ENCODE results near the gene AGPAT3.

The AGPAT3 gene

GRCh38 chr21:43943512-43944077, 78.6 kb downstream of the AGPAT3 start:
- H3K4me3 ChIP-seq (ENCODE audit: low read length): no peak overlapping the region
- H3K4me1 ChIP-seq (ENCODE audit: control insufficient read depth, insufficient read depth, low read length): peaks cover 7% of the 10 kb centered on the region
- no peak overlapping the region for H3K9ac ChIP-seq (ENCODE audit: low read length)
- peaks cover 7% of the 10 kb centered on the region for H3K36me3 ChIP-seq (ENCODE audit: control insufficient read depth, insufficient read depth, low read length)
- H3K9me3 ChIP-seq (ENCODE audit: control insufficient read depth, low read length): no peaks in the 10 kb centered on the region
- H3K27me3 ChIP-seq (ENCODE audit: control insufficient read depth, insufficient read depth, low read length): no peaks in the 10 kb centered on the region

GRCh38 chr21:43944078-43944633, 79.1 kb downstream of the AGPAT3 start:
- Histone ChIP-seq H3K9me3 (ENCODE audit: control insufficient read depth, low read length) (no peaks in the 10 kb centered on the region), H3K4me3 (ENCODE audit: low read length) (no peak overlapping the region), H3K27me3 (ENCODE audit: control insufficient read depth, insufficient read depth, low read length) (no peaks in the 10 kb centered on the region), H3K9ac (ENCODE audit: low read length) (no peak overlapping the region), H3K4me1 (ENCODE audit: control insufficient read depth, insufficient read depth, low read length) (peaks cover 4% of the 10 kb centered on the region), H3K36me3 (ENCODE audit: control insufficient read depth, insufficient read depth, low read length) (peaks cover 7% of the 10 kb centered on the region)

GRCh38 chr21:43944757-43945156, 79.7 kb downstream of the AGPAT3 start:
- Histone ChIP-seq H3K9ac (ENCODE audit: low read length) (no peak overlapping the region), H3K4me1 (ENCODE audit: control insufficient read depth, insufficient read depth, low read length) (no peaks in the 10 kb centered on the region), H3K4me3 (ENCODE audit: low read length) (no peak overlapping the region), H3K36me3 (ENCODE audit: control insufficient read depth, insufficient read depth, low read length) (peaks cover 7% of the 10 kb centered on the region), H3K27me3 (ENCODE audit: control insufficient read depth, insufficient read depth, low read length) (no peaks in the 10 kb centered on the region), H3K9me3 (ENCODE audit: control insufficient read depth, low read length) (no peaks in the 10 kb centered on the region)

- H3K4me1 ChIP-seq (ENCODE audit: control insufficient read depth, insufficient read depth, low read length): peaks cover 19% of the 10 kb centered on the region
- no peaks in the 10 kb centered on the region for H3K9me3 ChIP-seq (ENCODE audit: control insufficient read depth, low read length)
- no peak overlapping the region for H3K9ac ChIP-seq (ENCODE audit: low read length)
- no peak overlapping the region for H3K4me3 ChIP-seq (ENCODE audit: low read length)
- H3K27me3 ChIP-seq (ENCODE audit: control insufficient read depth, insufficient read depth, low read length): no peaks in the 10 kb centered on the region
- peaks cover 7% of the 10 kb centered on the region for H3K36me3 ChIP-seq (ENCODE audit: control insufficient read depth, insufficient read depth, low read length)
These were observed 83.9 kb downstream of the AGPAT3 start for GRCh38 chr21:43948740-43949498.

- Histone ChIP-seq H3K27me3 (ENCODE audit: control insufficient read depth, insufficient read depth, low read length) (no peaks in the 10 kb centered on the region), H3K4me1 (ENCODE audit: control insufficient read depth, insufficient read depth, low read length) (peaks cover 24% of the 10 kb centered on the region), H3K4me3 (ENCODE audit: low read length) (no peak overlapping the region), H3K9ac (ENCODE audit: low read length) (no peak overlapping the region), H3K9me3 (ENCODE audit: control insufficient read depth, low read length) (no peaks in the 10 kb centered on the region), H3K36me3 (ENCODE audit: control insufficient read depth, insufficient read depth, low read length) (peaks cover 7% of the 10 kb centered on the region)
These were observed 84.6 kb downstream of the AGPAT3 start for GRCh38 chr21:43949499-43950208.

DNA sequence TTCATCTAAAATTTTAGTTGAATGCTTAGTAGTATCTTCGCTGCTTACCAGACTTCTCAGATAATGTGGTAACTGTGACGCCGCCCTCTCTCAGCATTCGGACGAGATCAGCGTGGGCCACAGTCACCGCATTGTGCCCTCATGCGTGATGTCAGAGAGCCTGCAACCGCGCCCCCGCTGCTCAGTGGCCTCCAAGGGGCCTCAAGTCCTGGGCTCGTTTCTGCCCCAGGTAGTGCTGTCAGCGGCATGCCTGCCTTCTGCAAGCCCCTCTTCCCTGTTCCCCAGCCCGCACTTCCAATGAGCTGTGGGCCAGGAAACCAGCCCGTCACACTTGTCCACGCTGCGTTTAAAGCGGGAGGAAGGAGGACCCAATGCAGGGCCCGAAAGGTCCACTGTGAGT, 85.5 kb downstream of the AGPAT3 start:
- H3K4me1 ChIP-seq (ENCODE audit: control insufficient read depth, insufficient read depth, low read length): peaks cover 24% of the 10 kb centered on the region
- H3K36me3 ChIP-seq (ENCODE audit: control insufficient read depth, insufficient read depth, low read length): peaks cover 7% of the 10 kb centered on the region
- H3K9me3 ChIP-seq (ENCODE audit: control insufficient read depth, low read length): no peaks in the 10 kb centered on the region
- H3K27me3 ChIP-seq (ENCODE audit: control insufficient read depth, insufficient read depth, low read length): no peaks in the 10 kb centered on the region
- no peak overlapping the region for H3K9ac ChIP-seq (ENCODE audit: low read length)
- H3K4me3 ChIP-seq (ENCODE audit: low read length): no peak overlapping the region

DNA sequence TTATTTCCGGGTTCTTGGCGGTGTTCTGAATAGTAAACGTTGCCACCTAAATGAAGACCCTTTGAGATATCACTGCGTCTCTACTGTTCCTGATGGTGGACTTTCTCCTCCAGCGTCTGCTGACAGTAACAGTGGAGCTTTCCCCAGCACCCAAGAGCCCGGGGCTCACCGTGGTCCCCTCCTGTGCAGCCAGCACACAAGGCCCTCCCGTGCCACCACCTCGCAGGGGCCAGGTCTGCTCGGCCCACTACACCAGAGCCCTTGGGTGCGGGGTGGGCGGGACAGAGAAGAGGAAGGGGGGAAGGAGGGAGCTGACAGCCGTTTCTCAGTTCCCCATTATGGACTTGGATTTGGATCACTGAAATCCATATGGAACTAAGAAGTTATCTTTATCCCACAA, 85.9 kb downstream of the AGPAT3 start:
- peaks cover 7% of the 10 kb centered on the region for H3K36me3 ChIP-seq (ENCODE audit: control insufficient read depth, insufficient read depth, low read length)
- no peak overlapping the region for H3K9ac ChIP-seq (ENCODE audit: low read length)
- H3K4me3 ChIP-seq (ENCODE audit: low read length): no peak overlapping the region
- no peaks in the 10 kb centered on the region for H3K9me3 ChIP-seq (ENCODE audit: control insufficient read depth, low read length)
- no peaks in the 10 kb centered on the region for H3K27me3 ChIP-seq (ENCODE audit: control insufficient read depth, insufficient read depth, low read length)
- peaks cover 24% of the 10 kb centered on the region for H3K4me1 ChIP-seq (ENCODE audit: control insufficient read depth, insufficient read depth, low read length)

DNA sequence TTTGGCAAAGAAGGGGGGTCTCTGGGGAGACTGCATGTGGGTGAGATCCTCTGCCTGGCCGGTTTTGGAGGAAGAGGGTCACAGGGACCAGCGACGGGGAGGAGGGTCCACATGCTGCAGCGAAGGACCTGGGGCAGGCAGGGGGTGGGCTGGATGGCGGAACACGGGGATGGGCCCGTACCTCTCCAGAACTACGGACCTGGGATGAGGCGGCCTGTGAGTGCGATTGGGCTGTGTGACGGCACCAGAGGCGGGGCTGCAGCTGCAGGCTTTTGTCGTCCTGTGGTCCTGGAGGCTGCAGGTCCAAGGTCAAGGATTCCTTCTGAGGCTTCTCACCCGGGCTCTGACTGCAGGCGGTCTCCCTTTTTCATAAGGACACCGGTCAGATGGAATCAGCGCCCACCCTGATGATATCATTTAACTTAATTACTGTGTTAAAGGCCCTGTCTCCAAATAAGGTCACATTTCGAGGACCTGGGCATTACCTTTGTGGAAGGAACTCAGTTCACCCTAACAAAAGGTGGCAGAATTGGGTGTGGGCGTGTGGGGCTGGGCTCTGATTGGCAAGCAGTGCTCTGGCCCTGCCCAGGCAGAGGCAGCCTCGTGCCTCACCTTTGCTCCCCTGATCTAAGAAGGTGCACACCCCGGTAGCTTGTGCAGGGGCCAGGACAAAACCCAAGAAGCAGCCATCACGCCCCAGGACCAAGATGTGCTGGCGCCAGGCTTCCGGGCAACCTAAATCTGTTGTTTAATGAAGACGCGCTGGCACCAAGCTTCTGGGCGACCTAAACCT, 87.1 kb downstream of the AGPAT3 start:
- H3K4me1 ChIP-seq (ENCODE audit: control insufficient read depth, insufficient read depth, low read length): peaks cover 24% of the 10 kb centered on the region
- no peak overlapping the region for H3K4me3 ChIP-seq (ENCODE audit: low read length)
- H3K9ac ChIP-seq (ENCODE audit: low read length): no peak overlapping the region
- H3K27me3 ChIP-seq (ENCODE audit: control insufficient read depth, insufficient read depth, low read length): no peaks in the 10 kb centered on the region
- H3K36me3 ChIP-seq (ENCODE audit: control insufficient read depth, insufficient read depth, low read length): peaks cover 2% of the 10 kb centered on the region
- H3K9me3 ChIP-seq (ENCODE audit: control insufficient read depth, low read length): no peaks in the 10 kb centered on the region

DNA sequence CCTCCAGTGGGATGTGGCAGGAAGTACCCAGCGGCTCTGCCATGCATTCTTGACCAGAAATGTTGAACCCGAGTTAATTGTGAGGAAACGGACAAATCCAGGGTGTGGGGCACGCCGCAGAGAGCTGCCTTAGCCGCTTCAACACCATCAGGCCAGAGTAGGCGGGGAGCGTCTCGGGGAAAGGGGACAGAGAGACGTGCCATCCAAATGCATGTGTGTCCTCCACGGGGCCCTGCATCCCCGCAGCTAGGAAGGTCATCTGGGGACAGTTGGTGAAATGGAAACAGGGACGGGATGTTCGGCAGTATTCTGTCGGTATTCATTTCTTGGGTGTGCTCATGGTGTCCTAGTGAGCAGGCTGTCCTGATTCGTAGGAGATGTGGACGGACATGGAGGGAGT, 88.0 kb downstream of the AGPAT3 start:
- Histone ChIP-seq H3K4me1 (ENCODE audit: control insufficient read depth, insufficient read depth, low read length) (peaks cover 24% of the 10 kb centered on the region), H3K27me3 (ENCODE audit: control insufficient read depth, insufficient read depth, low read length) (no peaks in the 10 kb centered on the region), H3K36me3 (ENCODE audit: control insufficient read depth, insufficient read depth, low read length) (no peaks in the 10 kb centered on the region), H3K9ac (ENCODE audit: low read length) (no peak overlapping the region), H3K9me3 (ENCODE audit: control insufficient read depth, low read length) (no peaks in the 10 kb centered on the region), H3K4me3 (ENCODE audit: low read length) (no peak overlapping the region)

GRCh38 chr21:43954042-43954441, 89.0 kb downstream of the AGPAT3 start:
- Histone ChIP-seq H3K9me3 (ENCODE audit: control insufficient read depth, low read length) (no peaks in the 10 kb centered on the region), H3K4me3 (ENCODE audit: low read length) (no peak overlapping the region), H3K4me1 (ENCODE audit: control insufficient read depth, insufficient read depth, low read length) (peaks cover 24% of the 10 kb centered on the region), H3K27me3 (ENCODE audit: control insufficient read depth, insufficient read depth, low read length) (no peaks in the 10 kb centered on the region), H3K36me3 (ENCODE audit: control insufficient read depth, insufficient read depth, low read length) (no peaks in the 10 kb centered on the region), H3K9ac (ENCODE audit: low read length) (no peak overlapping the region)

GRCh38 chr21:43954896-43955295, 89.9 kb downstream of the AGPAT3 start:
- H3K9me3 ChIP-seq (ENCODE audit: control insufficient read depth, low read length): no peaks in the 10 kb centered on the region
- H3K27me3 ChIP-seq (ENCODE audit: control insufficient read depth, insufficient read depth, low read length): no peaks in the 10 kb centered on the region
- peaks cover 24% of the 10 kb centered on the region for H3K4me1 ChIP-seq (ENCODE audit: control insufficient read depth, insufficient read depth, low read length)
- H3K4me3 ChIP-seq (ENCODE audit: low read length): no peak overlapping the region
- no peak overlapping the region for H3K9ac ChIP-seq (ENCODE audit: low read length)
- peaks cover 2% of the 10 kb centered on the region for H3K36me3 ChIP-seq (ENCODE audit: control insufficient read depth, insufficient read depth, low read length)
